HG03066 (cell line): Measurements from ENCODE around the gene RABL6.
"Not testable (repeated sequence)": the region's sequence is repeated elsewhere in the genome, so short reads cannot be mapped to it uniquely, and the experiment has no call there.

Experiments used
- ATAC-seq: cut with Tn5 transposase; IDR thresholded peaks from one replicate; pipeline ENCODE4 v1.9.1; 2021; ENCODE audit warnings: low read depth; ENCODE audit not compliant: unreplicated experiment

Gene RABL6

GRCh38 chr9:136774416-136775045 lies 33.2 kb upstream of the RABL6 start:
- no peak for ATAC-seq

- no peak for ATAC-seq
Observed at GRCh38 chr9:136775191-136775590, 32.6 kb upstream of the RABL6 start.

- ATAC-seq, result no peak
Observed at GRCh38 chr9:136776947-136777346, 30.8 kb upstream of the RABL6 start.

GRCh38 chr9:136777359-136777758 lies 30.4 kb upstream of the RABL6 start:
- no peak for ATAC-seq

GRCh38 chr9:136779808-136780207 lies 27.9 kb upstream of the RABL6 start:
- no peak for ATAC-seq

- ATAC-seq, result no peak
Observed at GRCh38 chr9:136782452-136782851, 25.3 kb upstream of the RABL6 start.

GRCh38 chr9:136784249-136784996 lies 23.3 kb upstream of the RABL6 start:
- no peak for ATAC-seq

- no peak for ATAC-seq
Observed at GRCh38 chr9:136784997-136785361, 22.8 kb upstream of the RABL6 start.

- ATAC-seq, result not testable (repeated sequence)
Observed at GRCh38 chr9:136785565-136786355, 22.0 kb upstream of the RABL6 start.

- no peak for ATAC-seq
Observed at GRCh38 chr9:136786451-136786850, 21.3 kb upstream of the RABL6 start.

GRCh38 chr9:136786983-136787382 lies 20.8 kb upstream of the RABL6 start:
- not testable (repeated sequence) for ATAC-seq

GRCh38 chr9:136787690-136788400 lies 19.9 kb upstream of the RABL6 start:
- ATAC-seq, result no peak

GRCh38 chr9:136788644-136789522 lies 18.9 kb upstream of the RABL6 start:
- not testable (repeated sequence) for ATAC-seq

- no peak for ATAC-seq
Observed at GRCh38 chr9:136789523-136789937, 18.2 kb upstream of the RABL6 start.

- peak; percentile 80 for ATAC-seq
Observed at GRCh38 chr9:136790640-136791515, 16.9 kb upstream of the RABL6 start, which contains the start of gene TMEM141. TSS of gene TMEM141 (plus strand) at chr9:136791344. CDS start at chr9:136791371, 27 bp downstream.

GRCh38 chr9:136791516-136792276 lies 16.1 kb upstream of the RABL6 start:
- ATAC-seq, result peak; percentile 20

GRCh38 chr9:136792321-136793085 lies 15.2 kb upstream of the RABL6 start:
- ATAC-seq, result no peak
